IMR-90 (cell line): Measurements from ENCODE around the gene NIPSNAP3A. TPM values are rescaled to one million over a fixed set of nuclear protein-coding genes. Genes with fewer than 3 reads are reported as not detected.
"Not testable (repeated sequence)": the region's sequence is repeated elsewhere in the genome, so short reads cannot be mapped to it uniquely, and the experiment has no call there.

Experiments
- ATAC-seq: fragments of 200-7000 bp; cut with Tn5 transposase; 2 replicates; pipeline ENCODE4 v1.9.1; 2020; ENCODE audit warnings: low read depth, mild to moderate bottlenecking, moderate library complexity
- BruUV-seq: library from RNA; stranded (reverse); fragments of 400-500 nt; replicated peaks from 2 replicates; lab custom pipeline; 2021; lab: Mats Ljungman, UMichigan
- CTCF ChIA-PET: fragments of 300-600 bp; formaldehyde crosslinking; extraction: SDS; loops from one replicate; lab custom pipeline; 2021; ENCODE audit warnings: antibody characterized with exemption; lab: Yijun Ruan, JAX
- POLR2A ChIA-PET: fragments of 300-600 bp; sonication (Branson Sonifier 250); formaldehyde crosslinking; loops from one replicate; lab custom pipeline; 2022; ENCODE audit warnings: antibody characterized with exemption; ENCODE audit not compliant: unreplicated experiment; lab: Charles Lee
- DNase-seq: peaks from one replicate; pipeline ENCODE4 v3.0.0; 2013
- H2AFZ ChIP-seq: replicated peaks from 2 replicates; pipeline ENCODE3; 2013; ENCODE audit warnings: low read length, mild to moderate bottlenecking; ENCODE audit not compliant: poor library complexity
- H2AK5ac ChIP-seq: 2 replicates; pipeline ENCODE4 v1.6.1; 2013; ENCODE audit warnings: low read depth, low read length, inconsistent platforms
- H2AK9ac ChIP-seq: replicated peaks from 2 replicates; pipeline ENCODE3; 2013; ENCODE audit warnings: mild to moderate bottlenecking, low read depth, low read length, moderate library complexity; ENCODE audit not compliant: poor library complexity
- H2BK120ac ChIP-seq: 2 replicates; pipeline ENCODE4 v1.6.1; 2013; ENCODE audit warnings: low read depth, low read length, inconsistent platforms
- H2BK15ac ChIP-seq: 3 replicates; pipeline ENCODE4 v1.6.1; 2013; ENCODE audit warnings: low read depth, low read length, inconsistent platforms
- H2BK20ac ChIP-seq: 2 replicates; pipeline ENCODE4 v1.6.1; 2013; ENCODE audit warnings: low read depth, mild to moderate bottlenecking, inconsistent platforms, low read length, moderate library complexity
- H2BK5ac ChIP-seq: 2 replicates; pipeline ENCODE4 v1.6.1; 2013; ENCODE audit warnings: mild to moderate bottlenecking, low read depth, low read length, inconsistent platforms; ENCODE audit not compliant: poor library complexity, severe bottlenecking
- H3K14ac ChIP-seq: replicated peaks from 2 replicates; pipeline ENCODE4 v1.6.1; 2013; ENCODE audit warnings: low read depth, low read length, inconsistent platforms
- H3K18ac ChIP-seq: 2 replicates; pipeline ENCODE4 v1.6.1; 2013; ENCODE audit warnings: low read depth, low read length, control low read depth
- H3K23ac ChIP-seq: 2 replicates; pipeline ENCODE4 v1.6.1; 2013; ENCODE audit warnings: low read depth, low read length, inconsistent platforms
- H3K27ac ChIP-seq: 2 replicates; pipeline ENCODE4 v1.5.1; 2013; ENCODE audit warnings: mild to moderate bottlenecking, control low read depth, low read length; ENCODE audit not compliant: insufficient read depth
- H3K27me3 ChIP-seq: 2 replicates; pipeline ENCODE4 v1.6.1; 2013; ENCODE audit warnings: low read length; ENCODE audit not compliant: control insufficient read depth, insufficient read depth
- H3K36me3 ChIP-seq: 2 replicates; pipeline ENCODE4 v1.6.1; 2013; ENCODE audit warnings: low read length, mixed read lengths; ENCODE audit not compliant: control insufficient read depth, insufficient read depth
- H3K4ac ChIP-seq: 2 replicates; pipeline ENCODE4 v1.6.1; 2013; ENCODE audit warnings: low read depth, low read length, inconsistent platforms
- H3K4me1 ChIP-seq: 2 replicates; pipeline ENCODE4 v1.6.1; 2013; ENCODE audit warnings: low read length, mixed read lengths; ENCODE audit not compliant: control insufficient read depth, insufficient read depth
- H3K4me2 ChIP-seq: 2 replicates; pipeline ENCODE4 v1.6.1; 2013; ENCODE audit warnings: low read depth, mild to moderate bottlenecking, control low read depth, low read length, moderate library complexity
- H3K4me3 ChIP-seq: 2 replicates; pipeline ENCODE4 v1.5.1; 2013; ENCODE audit warnings: low read depth, mild to moderate bottlenecking, control low read depth, low read length, moderate library complexity; ENCODE audit not compliant: insufficient read depth
- H3K56ac ChIP-seq: 2 replicates; pipeline ENCODE4 v1.6.1; 2013; ENCODE audit warnings: low read length, inconsistent platforms; ENCODE audit not compliant: insufficient read depth; ENCODE audit errors: extremely low read depth
- H3K79me1 ChIP-seq, 2 experiments: 2 replicates each; pipeline ENCODE4 v1.6.1; 2013; ENCODE audit warnings: low read length in 2 of 2, inconsistent platforms in 1 of 2, low read depth in 1 of 2
- H3K9ac ChIP-seq: 2 replicates; pipeline ENCODE4 v1.6.1; 2013; ENCODE audit warnings: low read depth, low read length, control low read depth
- H3K9me1 ChIP-seq: 2 replicates; pipeline ENCODE4 v1.6.1; 2013; ENCODE audit warnings: low read length, inconsistent platforms; ENCODE audit not compliant: insufficient read depth
- H3K9me3 ChIP-seq: 2 replicates; pipeline ENCODE4 v1.6.1; 2013; ENCODE audit warnings: low read length; ENCODE audit not compliant: control insufficient read depth, insufficient read depth
- H4K20me1 ChIP-seq: 2 replicates; pipeline ENCODE4 v1.6.1; 2013; ENCODE audit warnings: low read length, inconsistent platforms; ENCODE audit not compliant: insufficient read depth
- H4K5ac ChIP-seq: 2 replicates; pipeline ENCODE4 v1.6.1; 2013; ENCODE audit warnings: mild to moderate bottlenecking, low read depth, low read length, control low read depth
- H4K8ac ChIP-seq, 2 experiments: 2 replicates each; pipeline ENCODE4 v1.6.1; 2013; ENCODE audit warnings: low read depth in 2 of 2, low read length in 2 of 2, control low read depth in 1 of 2, inconsistent platforms in 1 of 2
- H4K91ac ChIP-seq: 2 replicates; pipeline ENCODE4 v1.6.1; 2013; ENCODE audit warnings: low read depth, low read length, inconsistent platforms; ENCODE audit not compliant: insufficient read depth
- BHLHE40 ChIP-seq: fragments of 150-350 bp; IDR thresholded peaks from 2 replicates; pipeline ENCODE4 v1.6.1; 2016; ENCODE audit warnings: mild to moderate bottlenecking, low read depth, low read length
- ELK1 ChIP-seq: fragments of 150-350 bp; IDR thresholded peaks from 2 replicates; pipeline ENCODE4 v1.6.1; 2016; ENCODE audit warnings: low read depth, mild to moderate bottlenecking, low read length, moderate library complexity, borderline replicate concordance
- FOS ChIP-seq: fragments of 150-350 bp; IDR thresholded peaks from 2 replicates; pipeline ENCODE4 v1.6.1; 2016; ENCODE audit warnings: low read depth, low read length
- MAFK ChIP-seq: IDR thresholded peaks from 2 replicates; pipeline ENCODE4 v1.6.1; 2012; ENCODE audit warnings: low read depth, low read length, improper control_type of control experiment
- MAZ ChIP-seq: IDR thresholded peaks from 2 replicates; pipeline ENCODE4 v1.6.1; 2012; ENCODE audit warnings: low read depth, mild to moderate bottlenecking, low read length, improper control_type of control experiment, moderate library complexity, borderline replicate concordance
- MXI1 ChIP-seq: IDR thresholded peaks from 2 replicates; pipeline ENCODE4 v1.6.1; 2012; ENCODE audit warnings: low read depth, mild to moderate bottlenecking, low read length, moderate library complexity, borderline replicate concordance
- NFE2L2 ChIP-seq: fragments of 150-350 bp; IDR thresholded peaks from 2 replicates; pipeline ENCODE4 v1.6.1; 2016; ENCODE audit warnings: low read depth, mild to moderate bottlenecking, low read length
- POLR2A ChIP-seq: IDR thresholded peaks from 2 replicates; pipeline ENCODE4 v1.6.1; 2012; ENCODE audit warnings: mild to moderate bottlenecking, low read depth, low read length
- RAD21 ChIP-seq: IDR thresholded peaks from 2 replicates; pipeline ENCODE4 v1.6.1; 2012; ENCODE audit warnings: low read length, improper control_type of control experiment
- RFX5 ChIP-seq: IDR thresholded peaks from 2 replicates; pipeline ENCODE4 v1.8.0; 2012; ENCODE audit warnings: low read depth, mild to moderate bottlenecking, low read length, moderate library complexity
- SMC3 ChIP-seq: fragments of 150-350 bp; IDR thresholded peaks from 2 replicates; pipeline ENCODE4 v1.6.1; 2016; ENCODE audit warnings: low read depth, mild to moderate bottlenecking, antibody characterized with exemption, low read length, moderate library complexity
- WGBS, 2 experiments: methylation state at CpG; one replicate each; pipeline versions ENCODE4 v1.1.5 to v1.1.7; 2013; ENCODE audit warnings: missing lambda C conversion rate in 2 of 2; ENCODE audit not compliant: insufficient read length in 1 of 2; ENCODE audit errors: extremely low coverage in 2 of 2; 5-methylcytosine and 5-hydroxymethylcytosine counted together
- dilution Hi-C: fragments of 300-500 bp; cut with HindIII; formaldehyde crosslinking; loops from one replicate; pipeline ENCODE4 v1.14.3; 2018; ENCODE audit warnings: low sequenced_read_pairs; ENCODE audit not compliant: unreplicated experiment
- in situ Hi-C: fragments of 300-500 bp; cut with MboI; formaldehyde crosslinking; loops from 3 replicates; pipeline ENCODE4 v1.14.3; 2019; ENCODE audit warnings: low sequenced_read_pairs, inconsistent platforms, mixed read lengths
- intact Hi-C: fragments of 100-400 bp; cut with micrococcal nuclease; formaldehyde crosslinking; loops from 2 replicates; pipeline ENCODE4 v1.10.0; 2022
- polyA plus RNA-seq, 3 experiments: library from polyadenylated mRNA; depleted of rRNA; stranded (reverse); fragments of >200 nt; gene quantifications; 2 replicates each; pipeline ENCODE4 v1.2.3, GENCODE V29; 2012; ENCODE audit warnings: low replicate concordance in 1 of 3
- total RNA-seq: library from RNA; depleted of rRNA; stranded (reverse); fragments of >200 nt; gene quantifications from 2 replicates; pipeline ENCODE4 v1.2.3, GENCODE V29; 2012

Gene NIPSNAP3A
- total and polyA plus RNA-seq, 2 of the 4 experiments (the other 2 are of a cell fraction) = 21.4 to 32.1 TPM

- Histone ChIP-seq H2AFZ (no peak overlapping the region), H3K27ac (no peak overlapping the region), H4K20me1 (no peaks in the 10 kb centered on the region), H3K36me3 (no peaks in the 10 kb centered on the region), H2AK5ac (no peak overlapping the region), H3K9ac (no peak overlapping the region), H3K27me3 (no peaks in the 10 kb centered on the region), H3K4me3 (no peak overlapping the region), H4K5ac (no peak overlapping the region), H3K9me1 (no peaks in the 10 kb centered on the region), H4K91ac (no peak overlapping the region), H4K8ac (no peak overlapping the region), H3K14ac (no peak overlapping the region), H3K56ac (no peak overlapping the region), H3K9me3 (no peaks in the 10 kb centered on the region), H2BK20ac (no peak overlapping the region), H2BK15ac (no peak overlapping the region), H2BK120ac (no peak overlapping the region), H3K23ac (no peak overlapping the region), H3K4me1 (no peaks in the 10 kb centered on the region), H2BK5ac (no peak overlapping the region), H3K4me2 (no peak overlapping the region), H3K18ac (no peak overlapping the region), H3K4ac (no peak overlapping the region), H2AK9ac (no peak overlapping the region), H3K79me1 (no peaks in the 10 kb centered on the region)
- DNase-seq = no peak
- ATAC-seq = no peak
- ChIA-PET POLR2A (no interaction called here), CTCF (no interaction called here)
- dilution Hi-C loops = no loop called here
- no TSS peak for BruUV-seq
- no CpG with 5 or more reads among the region's 3 CpGs for WGBS, 2 experiments
- intact Hi-C loops = loop anchor here (10.0 kb wide), 1 partner anchor 477 kb away; the partner anchor contains the start of gene SLC44A1
- TF ChIP-seq RFX5 (no peak), MXI1 (no peak), BHLHE40 (no peak), SMC3 (no peak), NFE2L2 (no peak), MAZ (no peak), ELK1 (no peak), POLR2A (no peak), FOS (no peak), MAFK (no peak), RAD21 (no peak)
- in situ Hi-C loops = no loop called here
Measured at GRCh38 chr9:104767507-104767906, 20.0 kb downstream of the NIPSNAP3A start.

GRCh38 chr9:104769029-104769428 is 21.5 kb downstream of the NIPSNAP3A start:
- H3K27ac ChIP-seq, H2BK5ac ChIP-seq, H4K20me1 ChIP-seq, H3K9me1 ChIP-seq, H3K9me3 ChIP-seq, H2BK20ac ChIP-seq, H2BK15ac ChIP-seq, in situ Hi-C loops, H4K5ac ChIP-seq, H3K36me3 ChIP-seq, H4K8ac ChIP-seq, H3K18ac ChIP-seq, H3K9ac ChIP-seq, H4K91ac ChIP-seq, H2AK9ac ChIP-seq, H2BK120ac ChIP-seq, H3K14ac ChIP-seq, H3K79me1 ChIP-seq, H3K4ac ChIP-seq, ATAC-seq, H3K4me1 ChIP-seq, H3K27me3 ChIP-seq, H3K23ac ChIP-seq, POLR2A ChIA-PET, DNase-seq, H3K4me2 ChIP-seq, dilution Hi-C loops, H3K4me3 ChIP-seq, CTCF ChIA-PET, BruUV-seq, H2AK5ac ChIP-seq, H2AFZ ChIP-seq, H3K56ac ChIP-seq: not testable (repeated sequence)
- intact Hi-C loops = loop anchor here (10.0 kb wide), 1 partner anchor 476 kb away; the partner anchor contains the start of gene SLC44A1
- no CpG with 5 or more reads among the region's 12 CpGs for WGBS, 2 experiments
